Mesenchymal stem cell (in vitro differentiated cells and primary cell): Measurements from ENCODE around the gene PHTF1. TPM values are rescaled to one million over a fixed set of nuclear protein-coding genes. Genes with fewer than 3 reads are reported as not detected.

Experiments
- DNase-seq: peaks from one replicate; pipeline ENCODE4 v3.0.0-alpha.2; 2013
- H2AFZ ChIP-seq: one replicate; pipeline ENCODE4 v1.6.1; 2013; ENCODE audit warnings: low read depth, mild to moderate bottlenecking, control low read depth, inconsistent platforms, low read length, moderate library complexity
- H2AK5ac ChIP-seq: 2 replicates; pipeline ENCODE4 v1.6.1; 2013; ENCODE audit warnings: low read length, moderate library complexity, mild to moderate bottlenecking, inconsistent platforms; ENCODE audit not compliant: severe bottlenecking
- H2BK120ac ChIP-seq: one replicate; pipeline ENCODE4 v1.6.1; 2013; ENCODE audit warnings: low read depth, mild to moderate bottlenecking, inconsistent platforms, low read length, moderate library complexity
- H2BK12ac ChIP-seq, 2 experiments: one replicate each; pipeline ENCODE4 v1.6.1; 2013; ENCODE audit warnings: inconsistent platforms in 2 of 2, low read length in 2 of 2, mild to moderate bottlenecking in 2 of 2, moderate library complexity in 2 of 2, control low read depth in 1 of 2
- H2BK15ac ChIP-seq: one replicate; pipeline ENCODE4 v1.6.1; 2013; ENCODE audit warnings: mild to moderate bottlenecking, low read depth, inconsistent platforms; ENCODE audit not compliant: poor library complexity, severe bottlenecking
- H2BK5ac ChIP-seq: 2 replicates; pipeline ENCODE4 v1.6.1; 2013; ENCODE audit warnings: low read depth, mild to moderate bottlenecking, low read length, control low read depth, inconsistent platforms; ENCODE audit not compliant: poor library complexity, severe bottlenecking
- H3K14ac ChIP-seq, 2 experiments: one replicate each; pipeline ENCODE4 v1.6.1; 2013; ENCODE audit warnings: inconsistent platforms in 2 of 2, low read length in 2 of 2, control low read depth in 1 of 2, mild to moderate bottlenecking in 1 of 2, moderate library complexity in 1 of 2
- H3K18ac ChIP-seq, 2 experiments: one replicate each; pipeline ENCODE4 v1.6.1; 2013; ENCODE audit warnings: inconsistent platforms in 2 of 2, low read length in 2 of 2, control low read depth in 1 of 2, low read depth in 1 of 2, mild to moderate bottlenecking in 1 of 2
- H3K23ac ChIP-seq, 2 experiments: one replicate each; pipeline ENCODE4 v1.6.1; 2013; ENCODE audit warnings: inconsistent platforms in 2 of 2, low read length in 2 of 2, mild to moderate bottlenecking in 2 of 2, moderate library complexity in 2 of 2, control low read depth in 1 of 2
- H3K27ac ChIP-seq: 2 replicates; pipeline ENCODE4 v1.5.1; 2013; ENCODE audit warnings: mild to moderate bottlenecking, moderate library complexity, low read length, control low read depth, inconsistent platforms; ENCODE audit not compliant: poor library complexity, severe bottlenecking
- H3K27me3 ChIP-seq, 2 experiments: 2 replicates each; pipeline versions ENCODE4 v1.6.1 to v1.7.0; 2013; ENCODE audit warnings: low read length in 2 of 2, mild to moderate bottlenecking in 2 of 2, moderate library complexity in 2 of 2, control low read depth in 1 of 2, inconsistent platforms in 1 of 2; ENCODE audit not compliant: control insufficient read depth in 1 of 2, insufficient read depth in 1 of 2
- H3K36me3 ChIP-seq, 2 experiments: 2 replicates each; pipeline versions ENCODE4 v1.6.1 to v1.7.0; 2013; ENCODE audit warnings: low read length in 2 of 2, control low read depth in 1 of 2, inconsistent platforms in 1 of 2, low read depth in 1 of 2, mild to moderate bottlenecking in 1 of 2; ENCODE audit not compliant: insufficient read depth in 2 of 2, control insufficient read depth in 1 of 2
- H3K4ac ChIP-seq, 2 experiments: one replicate each; pipeline ENCODE4 v1.6.1; 2013; ENCODE audit warnings: inconsistent platforms in 2 of 2, low read length in 2 of 2, mild to moderate bottlenecking in 2 of 2, moderate library complexity in 2 of 2, control low read depth in 1 of 2, low read depth in 1 of 2
- H3K4me1 ChIP-seq: 2 replicates; pipeline ENCODE4 v1.6.1; 2013; ENCODE audit warnings: low read depth, low read length, control low read depth; ENCODE audit not compliant: control insufficient read depth, insufficient read depth
- H3K4me2 ChIP-seq: 2 replicates; pipeline ENCODE4 v1.6.1; 2013; ENCODE audit warnings: low read length, mild to moderate bottlenecking, inconsistent platforms; ENCODE audit not compliant: poor library complexity, severe bottlenecking
- H3K4me3 ChIP-seq, 2 experiments: 2 replicates each; pipeline versions ENCODE4 v1.5.1 to v1.7.0; 2013; ENCODE audit warnings: low read length in 2 of 2, mild to moderate bottlenecking in 2 of 2, control low read depth in 1 of 2, low read depth in 1 of 2; ENCODE audit not compliant: insufficient read depth in 1 of 2
- H3K79me1 ChIP-seq: replicated peaks from 2 replicates; pipeline ENCODE4 v1.6.1; 2013; ENCODE audit warnings: mild to moderate bottlenecking, control low read depth, low read length, inconsistent platforms; ENCODE audit not compliant: poor library complexity, severe bottlenecking
- H3K9ac ChIP-seq: 2 replicates; pipeline ENCODE4 v1.7.0; 2013; ENCODE audit warnings: mild to moderate bottlenecking, low read length, moderate library complexity
- H3K9me3 ChIP-seq: 2 replicates; pipeline ENCODE4 v1.7.0; 2013; ENCODE audit warnings: mild to moderate bottlenecking, low read length; ENCODE audit not compliant: control insufficient read depth
- H4K8ac ChIP-seq: one replicate; pipeline ENCODE4 v1.6.1; 2013; ENCODE audit warnings: inconsistent platforms, mild to moderate bottlenecking, low read length, moderate library complexity
- H4K91ac ChIP-seq: one replicate; pipeline ENCODE4 v1.6.1; 2013; ENCODE audit warnings: mild to moderate bottlenecking, low read length, inconsistent platforms
- WGBS: methylation state at CpG from one replicate; pipeline ENCODE4 v1.1.7; 2013; ENCODE audit warnings: mixed read lengths; 5-methylcytosine and 5-hydroxymethylcytosine counted together
- polyA plus RNA-seq, 2 experiments: library from polyadenylated mRNA; stranded (reverse); fragments of 200-250 nt; gene quantifications; one replicate each; pipeline ENCODE4 v1.2.3, GENCODE V29; 2013

The PHTF1 gene
- 32.2 TPM for polyA plus RNA-seq (2013, experiment 1 of 2)
- 33.2 TPM for polyA plus RNA-seq (2013, experiment 2 of 2)

GRCh38 chr1:113759333-113760101 is at the start of gene PHTF1:
PHTF1 (minus strand) TSS chr1:113759486; CDS start chr1:113758703, 783 bp downstream.
- peaks cover 5% of the 10 kb centered on the region for H3K4me1 ChIP-seq
- H2AFZ ChIP-seq: peak within 1 kb of the TSS; percentile 97
- WGBS: under 1% methylated on average over 47 of the region's 47 CpGs
- H3K23ac ChIP-seq: no peak within 1 kb of the TSS
- peak; percentile 87 for DNase-seq
- peak within 1 kb of the TSS; percentile 86 for H2BK15ac ChIP-seq
- H4K91ac ChIP-seq: peak within 1 kb of the TSS; percentile 34
- H4K8ac ChIP-seq: peak within 1 kb of the TSS; percentile 93
- peak within 1 kb of the TSS; percentile 100 for H3K9ac ChIP-seq
- H3K4ac ChIP-seq: peak within 1 kb of the TSS; percentile 24 to 95
- H3K36me3 ChIP-seq: peaks cover 0 to 9% of the 10 kb centered on the region in 2 experiments
- H2BK120ac ChIP-seq: peak within 1 kb of the TSS; percentile 11
- peak within 1 kb of the TSS; percentile 93 to 98 for H3K4me3 ChIP-seq
- peak within 1 kb of the TSS; percentile 96 for H3K27ac ChIP-seq
- no peaks in the 10 kb centered on the region for H3K9me3 ChIP-seq
- H3K18ac ChIP-seq: peak within 1 kb of the TSS; percentile 81 to 97
- no peak within 1 kb of the TSS for H2AK5ac ChIP-seq
- peak within 1 kb of the TSS; percentile 79 for H2BK5ac ChIP-seq
- H3K27me3 ChIP-seq: no peaks in the 10 kb centered on the region
- peak within 1 kb of the TSS; percentile 72 for H3K4me2 ChIP-seq
- peaks cover 3% of the 10 kb centered on the region for H3K79me1 ChIP-seq
- H3K14ac ChIP-seq: peak within 1 kb of the TSS in 1 of 2 experiments; percentile 60
- H2BK12ac ChIP-seq: peak within 1 kb of the TSS in 1 of 2 experiments; percentile 83

GRCh38 chr1:113808450-113809195 is 49.3 kb upstream of the PHTF1 start:
- Histone ChIP-seq H3K9ac (peak overlapping the region; percentile 4), H2AK5ac (no peak overlapping the region), H3K79me1 (peaks cover 3% of the 10 kb centered on the region), H3K14ac (no peak overlapping the region), H4K8ac (no peak overlapping the region), H3K23ac (no peak overlapping the region), H3K4me1 (peaks cover 5% of the 10 kb centered on the region), H2BK15ac (no peak overlapping the region), H3K18ac (no peak overlapping the region), H2BK12ac (no peak overlapping the region), H2BK5ac (no peak overlapping the region), H2AFZ (no peak overlapping the region), H3K36me3 (no peaks in the 10 kb centered on the region), H3K27ac (no peak overlapping the region), H4K91ac (no peak overlapping the region), H3K4me3 (no peak overlapping the region), H2BK120ac (no peak overlapping the region), H3K27me3 (no peaks in the 10 kb centered on the region), H3K4ac (no peak overlapping the region), H3K4me2 (no peak overlapping the region), H3K9me3 (no peaks in the 10 kb centered on the region)
- DNase-seq: no peak
- WGBS: 100% methylated on average over 3 of the region's 4 CpGs

GRCh38 chr1:113805639-113806038 is 46.4 kb upstream of the PHTF1 start:
- DNase-seq: no peak
- no peak overlapping the region for H3K4ac ChIP-seq
- no peak overlapping the region for H3K23ac ChIP-seq
- H3K27ac ChIP-seq: no peak overlapping the region
- no peak overlapping the region for H3K4me2 ChIP-seq
- H2BK12ac ChIP-seq: no peak overlapping the region
- no peak overlapping the region for H2AFZ ChIP-seq
- peaks cover 3% of the 10 kb centered on the region for H3K79me1 ChIP-seq
- H2BK15ac ChIP-seq: no peak overlapping the region
- no peak overlapping the region for H3K4me3 ChIP-seq
- no peak overlapping the region for H2BK120ac ChIP-seq
- H3K9me3 ChIP-seq: no peaks in the 10 kb centered on the region
- H3K4me1 ChIP-seq: peaks cover 3% of the 10 kb centered on the region
- H3K18ac ChIP-seq: no peak overlapping the region
- WGBS: over 99% methylated on average over 4 of the region's 4 CpGs
- no peak overlapping the region for H3K9ac ChIP-seq
- H3K36me3 ChIP-seq: no peaks in the 10 kb centered on the region
- no peak overlapping the region for H2BK5ac ChIP-seq
- H3K27me3 ChIP-seq: no peaks in the 10 kb centered on the region
- no peak overlapping the region for H3K14ac ChIP-seq
- H4K8ac ChIP-seq: no peak overlapping the region
- H2AK5ac ChIP-seq: no peak overlapping the region
- H4K91ac ChIP-seq: no peak overlapping the region

- no peaks in the 10 kb centered on the region for H3K36me3 ChIP-seq
- no peak overlapping the region for H2AK5ac ChIP-seq
- H3K4me3 ChIP-seq: no peak overlapping the region
- no peak overlapping the region for H3K27ac ChIP-seq
- 82% methylated on average over 3 of the region's 6 CpGs for WGBS
- no peak overlapping the region for H2BK5ac ChIP-seq
- no peak overlapping the region for H3K4me2 ChIP-seq
- H3K23ac ChIP-seq: no peak overlapping the region
- H2AFZ ChIP-seq: no peak overlapping the region
- no peak overlapping the region for H4K8ac ChIP-seq
- H3K79me1 ChIP-seq: peaks cover 3% of the 10 kb centered on the region
- DNase-seq: no peak
- no peak overlapping the region for H3K18ac ChIP-seq
- H3K4me1 ChIP-seq: peaks cover 3% of the 10 kb centered on the region
- no peak overlapping the region for H3K9ac ChIP-seq
- no peak overlapping the region for H4K91ac ChIP-seq
- no peak overlapping the region for H3K14ac ChIP-seq
- no peaks in the 10 kb centered on the region for H3K27me3 ChIP-seq
- H2BK15ac ChIP-seq: no peak overlapping the region
- H3K4ac ChIP-seq: no peak overlapping the region
- no peak overlapping the region for H2BK12ac ChIP-seq
- no peak overlapping the region for H2BK120ac ChIP-seq
- H3K9me3 ChIP-seq: no peaks in the 10 kb centered on the region
These were observed 45.9 kb upstream of the PHTF1 start for GRCh38 chr1:113805256-113805531.
